GM19452 (cell line): Measurements from ENCODE around the gene THAP7.

Experiments
- ATAC-seq: cut with Tn5 transposase; IDR thresholded peaks from one replicate; pipeline ENCODE4 v1.9.1; 2021; ENCODE audit not compliant: unreplicated experiment

The THAP7 gene

GRCh38 chr22:20965104-20965887, 36.6 kb downstream of the THAP7 start:
- no peak for ATAC-seq

GRCh38 chr22:20964799-20965103, 37.2 kb downstream of the THAP7 start:
- no peak for ATAC-seq

- ATAC-seq, result no peak
These were observed 37.7 kb downstream of the THAP7 start for GRCh38 chr22:20964090-20964798.

DNA sequence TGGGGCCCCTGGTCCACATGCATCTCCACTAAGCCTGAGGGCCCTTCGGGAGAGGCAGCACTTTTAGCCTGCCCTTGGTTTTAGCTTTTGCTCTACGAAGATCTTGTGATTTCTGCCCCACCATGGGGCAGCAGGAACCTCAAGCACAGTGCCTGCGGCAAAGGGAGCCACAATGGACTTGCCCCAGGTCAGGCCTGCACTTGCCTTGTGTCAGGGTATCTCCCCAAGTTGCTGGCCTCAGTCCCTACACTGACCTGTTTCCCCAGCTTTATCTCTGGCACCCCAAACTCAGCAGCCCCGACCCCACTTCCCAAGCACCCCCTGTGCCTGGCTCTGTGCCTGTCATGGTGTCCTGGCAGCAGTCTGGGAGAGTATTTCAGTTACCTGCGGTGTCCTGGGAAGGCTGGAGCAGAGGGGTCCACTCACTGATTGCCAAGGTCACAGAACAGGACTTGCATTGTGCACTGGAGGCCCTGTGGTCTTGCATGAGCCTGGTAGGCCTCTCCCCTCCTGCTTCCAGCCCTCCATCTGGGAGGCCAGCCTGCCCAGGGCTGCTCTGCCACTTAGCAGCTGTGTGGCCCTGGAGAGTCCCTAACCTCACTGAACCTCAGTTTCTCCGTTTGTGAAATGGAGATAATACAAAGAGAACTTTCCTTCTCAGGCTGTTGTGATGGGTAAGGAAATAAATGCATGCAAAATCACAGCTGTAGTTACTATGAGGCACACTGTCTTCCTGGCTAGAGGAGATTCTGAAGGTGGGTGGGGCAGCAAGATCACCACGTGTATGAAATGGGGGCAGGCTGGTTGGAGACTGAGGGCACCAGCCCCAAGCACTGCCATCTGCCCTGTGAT, 38.5 kb downstream of the THAP7 start:
- no peak for ATAC-seq

GRCh38 chr22:20962491-20962945, 39.4 kb downstream of the THAP7 start:
- no peak for ATAC-seq

GRCh38 chr22:20960609-20961008, 41.3 kb downstream of the THAP7 start:
- ATAC-seq, result no peak

- no peak for ATAC-seq
These were observed 42.1 kb downstream of the THAP7 start for GRCh38 chr22:20959578-20960461.

DNA sequence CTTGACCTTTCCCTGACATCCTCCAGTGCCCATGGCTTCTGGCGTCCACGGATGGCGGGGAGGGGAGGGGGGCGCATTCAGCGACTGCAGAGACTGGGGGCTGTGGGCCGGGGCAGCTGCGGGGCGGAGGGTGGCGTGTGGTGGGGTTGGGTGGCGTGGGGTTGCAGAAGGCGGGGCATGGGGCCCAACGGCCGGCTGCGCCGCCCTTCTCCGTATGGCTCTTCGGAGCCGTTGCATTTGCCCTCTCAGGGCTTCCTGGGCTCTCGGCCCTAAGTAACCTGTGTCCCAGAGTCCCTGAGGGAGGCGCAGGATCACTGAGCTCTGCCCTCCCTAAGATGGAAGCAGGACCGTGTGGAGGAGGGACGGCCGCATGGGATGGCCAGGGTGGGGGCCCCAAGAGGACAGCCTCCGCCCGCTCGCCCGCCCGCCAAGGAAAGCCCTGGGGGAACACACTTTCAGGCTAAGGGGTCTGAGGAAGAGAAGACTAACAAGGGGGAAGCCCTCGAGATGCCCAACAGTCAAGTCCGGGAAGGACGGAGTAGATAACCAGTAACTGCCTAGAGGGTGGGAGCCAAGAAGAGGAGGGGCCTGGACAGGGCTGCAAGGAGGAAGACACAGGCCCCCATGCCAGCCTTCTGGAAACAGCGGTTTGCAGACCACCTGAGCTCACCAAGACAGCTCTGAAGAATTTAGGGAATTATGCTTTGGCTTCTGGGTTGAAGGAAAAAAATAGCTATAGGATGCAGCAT, 44.1 kb downstream of the THAP7 start:
- no peak for ATAC-seq

DNA sequence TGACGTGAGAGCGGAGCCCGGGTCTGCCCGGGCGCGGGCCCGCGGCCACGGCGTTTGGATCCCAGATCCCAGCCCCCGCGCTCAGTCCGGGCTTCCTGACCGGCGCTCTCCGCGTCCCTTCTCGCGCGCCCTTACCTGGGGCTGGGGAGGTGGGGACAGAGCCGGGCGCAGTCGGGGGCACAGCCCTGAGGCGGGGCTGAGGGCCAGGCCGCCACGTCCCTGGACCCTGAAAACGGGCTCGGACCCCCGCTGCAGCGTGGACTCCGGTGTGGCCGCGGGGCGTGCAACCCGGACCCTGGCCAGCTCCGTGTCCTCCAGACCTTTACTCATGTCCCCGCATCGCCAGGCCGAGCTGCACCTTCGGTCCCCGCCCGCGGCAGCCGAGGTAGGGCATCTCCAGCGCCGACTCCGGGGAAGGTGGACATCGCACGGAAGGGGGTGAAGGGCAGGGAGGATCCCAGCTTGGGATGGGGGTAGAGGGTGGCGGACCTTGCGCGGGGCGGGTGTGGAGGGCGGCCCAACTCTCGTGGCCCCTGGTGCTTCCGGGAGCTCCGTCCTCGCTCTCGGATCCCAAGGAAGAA, 44.7 kb downstream of the THAP7 start:
- ATAC-seq, result no peak

GRCh38 chr22:20956258-20957101, 45.4 kb downstream of the THAP7 start:
- no peak for ATAC-seq

- ATAC-seq, result no peak
These were observed 46.4 kb downstream of the THAP7 start for GRCh38 chr22:20955548-20955947.

DNA sequence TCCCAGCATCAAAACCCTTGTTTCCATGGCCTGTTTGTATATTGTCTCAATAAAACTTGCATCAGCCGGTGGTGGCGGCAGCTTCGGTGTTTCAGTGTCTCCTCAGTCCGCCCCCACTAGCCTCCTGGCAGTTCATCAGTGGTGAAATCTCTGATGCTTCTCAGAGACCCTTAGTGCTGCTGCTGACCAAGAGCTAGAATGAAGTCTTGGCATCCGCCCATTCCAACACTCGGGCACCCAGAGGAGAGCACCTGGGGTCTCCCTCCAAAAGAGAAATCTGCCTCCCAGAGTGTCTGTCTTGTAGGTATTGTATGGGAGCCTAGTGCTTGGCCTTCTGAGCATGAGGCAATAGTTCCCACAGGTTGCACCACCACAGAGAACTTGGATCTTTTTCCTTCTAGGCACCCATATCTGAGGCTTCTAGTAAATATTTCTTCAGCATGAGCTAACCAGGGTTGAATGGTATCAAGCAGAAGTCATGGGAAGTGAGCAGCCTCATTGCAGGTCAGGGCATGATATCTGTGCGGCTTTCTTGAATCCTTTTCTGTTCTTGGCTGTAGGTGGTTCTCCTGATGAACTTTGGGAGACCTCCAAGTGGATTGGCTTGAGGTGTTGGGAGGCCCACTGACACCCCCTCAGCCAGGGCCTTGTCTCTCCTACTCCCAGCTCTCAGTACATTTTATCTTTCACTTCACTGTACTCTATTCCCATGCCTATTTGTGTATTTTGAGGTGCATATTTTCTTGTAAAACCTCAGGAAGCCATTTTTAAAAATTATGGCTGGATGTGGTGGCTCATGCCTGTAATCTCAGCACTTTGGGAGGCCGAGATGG, 48.0 kb downstream of the THAP7 start:
- no peak for ATAC-seq

DNA sequence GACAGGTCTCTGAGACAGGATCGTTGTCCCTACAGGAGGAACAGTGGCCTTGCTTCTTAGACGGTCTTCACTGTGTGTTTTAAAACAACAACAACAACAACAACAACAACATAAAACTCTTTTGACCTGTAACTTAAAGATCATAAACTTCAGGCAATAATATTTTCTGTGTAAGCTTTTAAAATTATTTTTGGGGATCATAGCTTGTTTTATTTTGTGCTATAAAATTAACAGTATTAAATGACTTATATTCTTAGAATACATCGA, 48.6 kb downstream of the THAP7 start:
- ATAC-seq, result no peak

DNA sequence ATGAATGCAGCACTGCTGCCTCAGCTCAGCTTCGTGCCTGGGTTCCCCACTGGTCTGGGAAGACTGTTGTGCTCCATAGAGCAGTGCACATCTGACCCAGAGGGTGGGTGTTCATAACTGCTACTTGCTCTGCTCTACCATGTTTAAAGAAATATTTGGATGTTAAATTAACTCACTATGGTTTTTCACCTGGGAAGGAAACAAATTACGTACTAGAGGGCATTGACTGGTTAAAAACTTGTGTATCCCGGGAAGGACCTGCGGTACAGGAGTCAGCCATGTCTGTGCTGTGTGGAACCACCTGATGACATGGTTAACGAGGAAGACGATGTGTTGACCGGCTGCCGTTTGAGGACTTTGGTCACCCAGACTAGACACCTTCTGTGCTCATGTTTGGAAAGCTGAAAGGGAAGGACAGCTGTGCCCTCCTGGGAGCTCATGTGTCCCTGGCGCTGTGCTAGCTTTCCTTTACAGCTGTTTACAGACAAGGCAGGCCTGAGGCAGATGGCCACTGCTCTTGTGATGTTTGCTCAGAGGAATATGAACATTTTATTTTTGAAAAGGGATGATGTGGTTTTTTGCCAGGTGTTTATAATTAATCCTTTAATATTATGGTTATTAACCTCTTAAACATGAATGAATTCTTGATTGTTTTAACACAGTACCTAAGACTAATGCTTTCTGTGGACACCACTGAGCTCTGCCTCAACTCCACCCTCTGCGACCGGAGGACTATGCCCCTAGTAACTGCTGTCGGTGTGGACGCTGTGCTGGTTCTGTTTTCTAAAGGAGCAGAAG, 49.2 kb downstream of the THAP7 start:
- ATAC-seq, result no peak

GRCh38 chr22:20951932-20952380, 50.0 kb downstream of the THAP7 start:
- no peak for ATAC-seq

DNA sequence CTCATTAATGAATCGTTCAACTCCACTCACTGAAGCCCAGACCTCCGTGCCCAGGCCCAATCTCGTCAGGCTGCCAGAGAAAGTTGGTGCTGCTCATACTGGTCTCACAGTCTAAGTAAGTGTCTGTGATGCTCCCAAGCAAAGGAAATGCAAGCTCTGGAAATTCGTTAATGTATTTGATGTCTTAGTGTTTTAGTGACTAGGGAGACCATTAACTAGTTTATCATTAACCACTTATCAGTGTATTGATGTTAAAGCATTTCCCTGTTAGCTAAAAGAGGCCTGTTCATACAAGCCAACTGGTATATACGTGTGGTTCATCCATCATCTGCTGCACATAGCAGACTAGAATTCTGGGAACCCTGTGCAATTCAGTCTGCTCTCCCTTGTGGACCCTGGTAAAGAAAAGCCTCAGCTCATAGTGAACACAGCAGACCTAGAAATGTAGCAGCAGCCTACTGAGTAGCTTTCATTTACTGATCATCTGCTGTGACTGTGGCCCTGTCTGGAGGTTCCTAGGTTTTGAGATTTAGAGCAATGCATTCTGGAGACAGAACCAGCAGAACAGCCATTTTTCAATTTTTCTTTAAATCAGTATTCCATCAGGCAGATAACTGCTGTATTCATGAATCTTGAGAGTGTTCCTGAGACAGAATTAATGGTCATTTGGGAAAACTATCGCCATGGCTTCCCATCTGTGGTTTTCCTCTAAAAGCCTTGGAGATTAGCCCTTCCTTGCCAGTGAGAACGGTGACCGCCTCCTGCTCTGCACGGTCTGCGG, 50.6 kb downstream of the THAP7 start:
- ATAC-seq, result no peak
